Activated B cell treated with CpG ODN at 0.5 μM for 24 hours (primary cell): ENCODE measurements around the gene KCTD19. TPM values are rescaled to one million over a fixed set of nuclear protein-coding genes. Genes with fewer than 3 reads are reported as not detected.

Experiments
- ATAC-seq: fragments of 200-7000 bp; cut with Tn5 transposase; one replicate; pipeline ENCODE4 v1.10.0; 2021; ENCODE audit warnings: low read depth, mild to moderate bottlenecking, moderate library complexity
- CTCF ChIA-PET: fragments of 350-600 bp; sonication (Branson Sonifier 250); formaldehyde crosslinking; loops from one replicate; lab custom pipeline; 2021; ENCODE audit warnings: antibody characterized with exemption; lab: Charles Lee
- POLR2A ChIA-PET: fragments of 350-600 bp; sonication (Branson Sonifier 250); formaldehyde crosslinking; loops from one replicate; lab custom pipeline; 2021; ENCODE audit warnings: antibody characterized with exemption; lab: Charles Lee
- DNase-seq: peaks from one replicate; pipeline ENCODE4 v3.0.0; 2022
- H3K27ac Mint-ChIP-seq: one replicate; pipeline ENCODE4 v1.8.0; 2020; ENCODE audit warnings: mixed read lengths
- H3K27me3 Mint-ChIP-seq: one replicate; pipeline ENCODE4 v1.8.0; 2021; ENCODE audit warnings: mixed read lengths
- H3K36me3 Mint-ChIP-seq: one replicate; pipeline ENCODE4 v1.8.0; 2021; ENCODE audit warnings: low read depth, mixed read lengths
- H3K4me1 Mint-ChIP-seq: one replicate; pipeline ENCODE4 v1.8.0; 2021; ENCODE audit warnings: mixed read lengths
- H3K4me3 Mint-ChIP-seq: one replicate; pipeline ENCODE4 v1.8.0; 2020; ENCODE audit warnings: mild to moderate bottlenecking, mixed read lengths
- H3K9me3 Mint-ChIP-seq: one replicate; pipeline ENCODE4 v1.8.0; 2020; ENCODE audit warnings: mixed read lengths
- CTCF ChIP-seq: fragments of 200-600 bp; IDR thresholded peaks from one replicate; pipeline ENCODE4 v1.8.0; 2022; ENCODE audit warnings: antibody characterized with exemption, mild to moderate bottlenecking
- intact Hi-C: fragments of 100-400 bp; cut with micrococcal nuclease; formaldehyde crosslinking; loops from one replicate; pipeline ENCODE4 v1.15.1; 2024
- total RNA-seq: library from RNA; stranded (reverse); gene quantifications from 2 replicates; pipeline ENCODE4 v1.2.3, GENCODE V29; 2022

Gene KCTD19
- total RNA-seq, 1 donor from 2014 or later: not detected

- DNase-seq (no peak), ATAC-seq (no peak)
- Mint-ChIP-seq H3K4me3 (no peak overlapping the region), H3K9me3 (no peaks in the 10 kb centered on the region), H3K27me3 (no peaks in the 10 kb centered on the region), H3K27ac (no peak overlapping the region), H3K4me1 (no peaks in the 10 kb centered on the region), H3K36me3 (no peaks in the 10 kb centered on the region)
- intact Hi-C loops: no loop called here
- ChIA-PET POLR2A (no interaction called here), CTCF (no interaction called here)
- TF ChIP-seq CTCF: no peak
Observed at GRCh38 chr16:67257486-67258160, 68.9 kb downstream of the KCTD19 start.

GRCh38 chr16:67256701-67257230 lies 69.8 kb downstream of the KCTD19 start:
- POLR2A ChIA-PET: no interaction called here
- Mint-ChIP-seq H3K9me3 (no peaks in the 10 kb centered on the region), H3K36me3 (no peaks in the 10 kb centered on the region), H3K4me3 (no peak overlapping the region), H3K27ac (no peak overlapping the region), H3K4me1 (no peaks in the 10 kb centered on the region), H3K27me3 (no peaks in the 10 kb centered on the region)
- ATAC-seq (no peak), DNase-seq (no peak)
- CTCF ChIA-PET: no interaction called here
- no peak for TF ChIP-seq CTCF
- intact Hi-C loops: no loop called here

GRCh38 chr16:67255553-67256221 lies 70.9 kb downstream of the KCTD19 start:
- Mint-ChIP-seq H3K4me1 (no peaks in the 10 kb centered on the region), H3K4me3 (no peak overlapping the region), H3K36me3 (no peaks in the 10 kb centered on the region), H3K27ac (no peak overlapping the region), H3K27me3 (no peaks in the 10 kb centered on the region), H3K9me3 (no peaks in the 10 kb centered on the region)
- TF ChIP-seq CTCF: no peak
- ATAC-seq (no peak), DNase-seq (no peak)
- ChIA-PET CTCF (no interaction called here), POLR2A (no interaction called here)
- intact Hi-C loops: no loop called here

GRCh38 chr16:67254801-67255552 lies 71.6 kb downstream of the KCTD19 start:
- ATAC-seq (no peak), DNase-seq (no peak)
- CTCF ChIA-PET: no interaction called here
- Mint-ChIP-seq H3K27me3 (no peaks in the 10 kb centered on the region), H3K27ac (no peak overlapping the region), H3K4me1 (peaks cover 2% of the 10 kb centered on the region), H3K36me3 (no peaks in the 10 kb centered on the region), H3K9me3 (no peaks in the 10 kb centered on the region), H3K4me3 (no peak overlapping the region)
- TF ChIP-seq CTCF: no peak
- intact Hi-C loops: no loop called here
- POLR2A ChIA-PET: no interaction called here
